GM21447 (cell line): ENCODE measurements around the gene SMURF1.

Source experiments
- ATAC-seq: cut with Tn5 transposase; IDR thresholded peaks from one replicate; pipeline ENCODE4 v1.9.1; 2021; ENCODE audit not compliant: unreplicated experiment

SMURF1 gene

GRCh38 chr7:98992076-98992475 lies 151.8 kb downstream of the SMURF1 start:
- no peak for ATAC-seq

DNA sequence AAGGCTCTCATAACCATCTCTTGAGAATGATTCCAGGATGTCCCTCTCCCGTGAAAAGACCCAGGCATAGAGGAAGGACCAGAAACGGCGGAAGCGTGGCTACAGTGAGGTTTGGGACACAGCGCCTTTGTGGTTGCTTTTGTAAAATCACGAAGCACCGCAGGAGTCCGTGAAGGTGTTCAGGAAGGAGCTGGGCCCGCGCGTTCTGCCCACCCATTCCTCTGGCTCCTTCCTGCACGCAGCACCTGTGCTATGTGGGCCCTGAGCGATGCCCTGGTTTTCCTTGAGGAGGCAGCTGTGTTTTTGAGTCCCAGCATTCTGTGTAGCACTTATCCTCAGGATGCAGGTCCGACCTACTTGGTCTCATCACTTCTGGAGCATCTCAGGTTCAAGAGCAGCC lies 152.8 kb downstream of the SMURF1 start:
- ATAC-seq = no peak

GRCh38 chr7:98990356-98990755 lies 153.6 kb downstream of the SMURF1 start:
- ATAC-seq = no peak

DNA sequence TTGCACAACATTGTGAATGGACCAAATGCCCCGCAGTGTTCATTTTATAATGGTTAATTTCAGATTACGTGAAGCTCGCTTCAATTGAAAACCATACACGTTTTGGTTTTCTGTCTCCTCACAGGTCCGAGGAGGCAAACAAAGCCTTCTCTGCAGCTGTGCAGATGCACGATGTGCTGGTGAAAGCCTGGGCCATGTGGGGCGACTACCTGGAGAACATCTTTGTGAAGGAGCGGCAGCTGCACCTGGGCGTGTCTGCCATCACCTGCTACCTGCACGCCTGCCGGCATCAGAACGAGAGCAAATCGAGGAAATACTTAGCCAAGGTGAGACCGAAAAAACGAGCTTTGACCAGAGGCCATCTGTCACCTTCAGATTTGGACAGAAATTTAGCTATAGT lies 155.3 kb downstream of the SMURF1 start:
- no peak for ATAC-seq

- ATAC-seq = no peak
These were observed 158.0 kb downstream of the SMURF1 start for GRCh38 chr7:98985945-98986344.

GRCh38 chr7:98985406-98985805 lies 158.5 kb downstream of the SMURF1 start:
- ATAC-seq = no peak

DNA sequence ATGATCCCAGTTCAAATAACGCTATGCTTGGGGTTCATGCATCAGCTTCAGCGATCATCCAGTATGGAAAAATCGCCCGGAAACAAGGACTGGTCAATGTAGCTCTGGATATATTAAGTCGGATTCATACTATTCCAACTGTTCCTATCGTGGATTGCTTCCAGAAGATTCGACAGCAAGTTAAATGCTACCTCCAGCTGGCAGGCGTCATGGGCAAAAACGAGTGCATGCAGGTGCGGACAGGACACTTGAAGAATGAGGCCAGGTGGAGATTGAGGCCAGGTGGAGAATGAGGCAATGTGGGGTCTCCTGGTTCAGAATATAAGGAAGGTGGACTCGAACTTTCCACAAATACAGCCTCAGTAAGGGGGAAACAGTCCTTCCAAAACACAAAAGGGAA lies 159.8 kb downstream of the SMURF1 start:
- ATAC-seq = no peak

DNA sequence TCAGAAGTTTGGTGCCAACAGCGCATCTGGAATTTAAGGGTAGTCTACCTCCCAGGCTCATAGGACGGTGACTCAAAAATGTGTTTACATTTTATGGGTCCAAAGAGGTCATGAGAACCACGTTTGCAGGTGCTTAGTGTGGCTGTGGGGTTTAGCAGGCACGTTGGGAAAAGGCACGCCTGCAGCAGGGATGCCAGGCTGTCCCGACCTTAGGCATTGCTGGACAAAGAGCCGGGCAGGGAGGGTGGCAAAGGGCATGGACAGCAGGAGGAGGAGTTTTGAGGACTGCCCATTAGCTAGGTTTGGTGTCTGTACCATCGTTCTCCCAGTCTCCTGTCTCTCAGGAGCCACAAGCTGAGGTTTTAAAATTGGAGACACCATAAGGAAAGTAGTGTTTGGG lies 161.2 kb downstream of the SMURF1 start:
- no peak for ATAC-seq

GRCh38 chr7:98981701-98982100 lies 162.2 kb downstream of the SMURF1 start:
- no peak for ATAC-seq

GRCh38 chr7:98978672-98979071 lies 165.2 kb downstream of the SMURF1 start:
- ATAC-seq = no peak
